Hepatic stellate cell (primary cell): ENCODE data around the gene CSRNP3.

ENCODE experiments used
- DNase-seq: peaks from one replicate; pipeline ENCODE4 v3.0.0; 2011; ENCODE audit warnings: low spot score

The CSRNP3 gene

GRCh38 chr2:165593081-165593480 is 123.6 kb downstream of the CSRNP3 start:
- no peak for DNase-seq

- DNase-seq = no peak
These were observed 124.9 kb downstream of the CSRNP3 start for GRCh38 chr2:165594231-165594934.

GRCh38 chr2:165594935-165595255 is 125.4 kb downstream of the CSRNP3 start:
- DNase-seq = no peak

- no peak for DNase-seq
These were observed 127.3 kb downstream of the CSRNP3 start for GRCh38 chr2:165596788-165597187.

GRCh38 chr2:165601065-165601830 is 131.8 kb downstream of the CSRNP3 start:
- no peak for DNase-seq

GRCh38 chr2:165601928-165602521 is 132.5 kb downstream of the CSRNP3 start:
- DNase-seq = peak; percentile 47

GRCh38 chr2:165609672-165610071 is 140.2 kb downstream of the CSRNP3 start:
- DNase-seq = no peak

GRCh38 chr2:165610591-165611029 is 141.1 kb downstream of the CSRNP3 start:
- no peak for DNase-seq

- DNase-seq = no peak
These were observed 148.4 kb downstream of the CSRNP3 start for GRCh38 chr2:165617741-165618481.

- DNase-seq = no peak
These were observed 149.3 kb downstream of the CSRNP3 start for GRCh38 chr2:165618806-165619205.

- no peak for DNase-seq
These were observed 151.6 kb downstream of the CSRNP3 start for GRCh38 chr2:165621086-165621560.

- DNase-seq = no peak
These were observed 153.7 kb downstream of the CSRNP3 start for GRCh38 chr2:165623161-165623560.

GRCh38 chr2:165623783-165624469 is 154.4 kb downstream of the CSRNP3 start:
- no peak for DNase-seq

- no peak for DNase-seq
These were observed 154.9 kb downstream of the CSRNP3 start for GRCh38 chr2:165624470-165624800.

GRCh38 chr2:165627470-165627869 is 158.0 kb downstream of the CSRNP3 start:
- DNase-seq = peak; percentile 20

- DNase-seq = no peak
These were observed 160.3 kb downstream of the CSRNP3 start for GRCh38 chr2:165629776-165630175.

GRCh38 chr2:165630236-165630635 is 160.7 kb downstream of the CSRNP3 start:
- DNase-seq = no peak

- DNase-seq = no peak
These were observed 161.6 kb downstream of the CSRNP3 start for GRCh38 chr2:165631089-165631488.

GRCh38 chr2:165632594-165632993 is 163.1 kb downstream of the CSRNP3 start:
- no peak for DNase-seq

- no peak for DNase-seq
These were observed 163.9 kb downstream of the CSRNP3 start for GRCh38 chr2:165633431-165633830.

GRCh38 chr2:165634282-165634681 is 164.8 kb downstream of the CSRNP3 start:
- no peak for DNase-seq

GRCh38 chr2:165634855-165635254 is 165.4 kb downstream of the CSRNP3 start:
- DNase-seq = no peak
